ENCODE data around the gene HIVEP3.

Gene HIVEP3

GRCh38 chr1:41650028-41650880, 268.5 kb downstream of the HIVEP3 start:
- no peak for DNase-seq (ENCODE audit: low read depth)

GRCh38 chr1:41649396-41650027, 269.2 kb downstream of the HIVEP3 start:
- DNase-seq (ENCODE audit: low read depth) = no peak

- no peak for DNase-seq (ENCODE audit: low read depth)
These were observed 269.9 kb downstream of the HIVEP3 start for GRCh38 chr1:41648844-41649243.

- no peak for DNase-seq (ENCODE audit: low read depth)
These were observed 270.5 kb downstream of the HIVEP3 start for GRCh38 chr1:41648230-41648629.

DNA sequence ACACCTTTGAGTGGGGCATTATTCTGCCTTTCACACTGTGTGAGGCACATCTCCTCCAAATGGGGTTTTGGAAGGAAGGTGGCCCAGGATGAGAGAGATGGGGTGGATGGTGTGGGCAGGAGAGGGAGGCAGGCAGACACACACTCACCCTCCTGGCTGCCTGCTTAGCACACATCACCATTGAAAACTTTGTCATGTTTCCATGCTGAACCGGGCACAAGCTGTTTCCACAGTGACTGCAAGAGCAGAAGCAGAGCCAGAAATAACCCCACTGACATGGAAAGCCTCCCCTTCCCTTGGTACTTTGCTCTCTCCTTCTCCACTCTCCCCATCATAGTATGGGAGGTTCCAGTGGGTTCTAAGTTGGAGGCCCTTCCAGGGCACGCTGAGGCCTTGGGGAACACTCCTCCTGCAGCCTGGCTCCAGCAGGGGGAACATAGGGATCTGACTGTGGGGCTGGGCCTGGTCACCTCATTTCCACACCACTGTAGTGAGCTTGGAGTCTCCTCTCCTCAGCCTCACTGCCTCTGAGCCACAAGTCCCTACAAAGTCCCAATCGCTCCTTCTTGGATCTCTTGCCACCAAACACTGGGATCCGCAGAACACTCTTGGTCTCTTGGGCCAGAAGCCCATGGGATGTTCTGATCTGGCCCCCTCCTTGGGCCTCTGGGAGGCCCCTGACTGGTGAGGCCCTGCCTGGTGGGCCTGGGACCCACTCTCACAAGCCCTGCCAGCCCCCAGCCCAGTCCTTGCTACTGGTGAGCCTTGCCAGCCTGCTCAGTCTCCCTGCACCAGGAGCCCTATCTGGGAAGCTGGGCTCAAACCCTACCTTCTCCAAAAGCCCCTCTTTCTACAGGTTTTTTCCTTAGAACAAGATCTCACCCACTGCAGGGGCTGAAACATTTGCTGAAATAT, 271.2 kb downstream of the HIVEP3 start:
- DNase-seq (ENCODE audit: low read depth) = no peak

GRCh38 chr1:41646186-41646585, 272.5 kb downstream of the HIVEP3 start:
- DNase-seq (ENCODE audit: low read depth) = no peak

GRCh38 chr1:41645062-41645461, 273.7 kb downstream of the HIVEP3 start:
- DNase-seq (ENCODE audit: low read depth) = no peak

DNA sequence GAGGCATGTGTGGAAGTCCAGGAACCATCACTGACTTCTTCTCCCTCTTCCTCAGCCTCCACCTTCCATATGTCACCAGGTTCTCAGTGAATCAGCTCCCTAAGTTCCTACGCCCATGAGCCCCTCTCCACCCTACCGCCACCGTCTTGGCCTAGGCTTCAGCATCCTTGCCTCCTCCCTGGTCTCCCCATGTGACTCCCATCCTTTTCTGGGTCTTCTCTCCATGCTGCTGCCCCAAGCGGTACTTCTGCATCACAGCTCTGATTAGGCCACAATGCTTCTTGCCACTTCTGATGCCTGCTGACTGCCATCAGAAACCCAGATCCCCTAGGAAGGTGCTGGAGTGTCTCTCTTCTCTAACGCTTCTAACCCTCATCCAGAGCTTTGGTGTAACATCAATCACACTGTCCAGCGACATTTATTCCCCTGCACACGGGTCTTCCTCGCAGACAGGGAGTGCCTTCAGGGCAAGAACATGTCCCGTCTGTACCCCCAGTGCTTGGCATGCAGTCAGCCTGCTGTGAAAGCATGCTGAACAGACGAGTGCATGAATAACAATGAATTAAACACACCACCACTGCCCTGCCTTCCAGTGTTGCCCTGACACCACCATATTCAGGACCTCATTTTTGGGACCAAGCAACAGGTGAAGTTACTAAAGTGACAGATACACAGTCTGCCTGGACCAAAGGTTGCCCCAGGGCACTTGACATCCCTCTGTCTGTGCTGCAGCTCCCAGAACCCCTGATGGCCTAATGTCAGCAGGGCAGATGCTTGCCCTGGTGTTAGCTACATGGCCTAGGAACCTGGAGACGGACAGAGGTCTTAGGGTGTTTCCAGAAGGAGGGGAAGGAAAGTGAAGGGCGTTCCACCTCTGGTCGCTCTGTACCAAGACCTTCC, 275.6 kb downstream of the HIVEP3 start:
- no peak for DNase-seq (ENCODE audit: low read depth)

GRCh38 chr1:41641941-41642527, 276.7 kb downstream of the HIVEP3 start:
- DNase-seq (ENCODE audit: low read depth) = no peak

GRCh38 chr1:41641475-41641814, 277.3 kb downstream of the HIVEP3 start:
- DNase-seq (ENCODE audit: low read depth) = no peak

- DNase-seq (ENCODE audit: low read depth) = no peak
These were observed 277.8 kb downstream of the HIVEP3 start for GRCh38 chr1:41640756-41641474.

GRCh38 chr1:41640141-41640751, 278.5 kb downstream of the HIVEP3 start:
- no peak for DNase-seq (ENCODE audit: low read depth)

- no peak for DNase-seq (ENCODE audit: low read depth)
These were observed 279.3 kb downstream of the HIVEP3 start for GRCh38 chr1:41639332-41639936.

GRCh38 chr1:41638086-41639024, 280.4 kb downstream of the HIVEP3 start:
- no peak for DNase-seq (ENCODE audit: low read depth)

GRCh38 chr1:41637367-41637766, 281.4 kb downstream of the HIVEP3 start:
- DNase-seq (ENCODE audit: low read depth) = no peak

DNA sequence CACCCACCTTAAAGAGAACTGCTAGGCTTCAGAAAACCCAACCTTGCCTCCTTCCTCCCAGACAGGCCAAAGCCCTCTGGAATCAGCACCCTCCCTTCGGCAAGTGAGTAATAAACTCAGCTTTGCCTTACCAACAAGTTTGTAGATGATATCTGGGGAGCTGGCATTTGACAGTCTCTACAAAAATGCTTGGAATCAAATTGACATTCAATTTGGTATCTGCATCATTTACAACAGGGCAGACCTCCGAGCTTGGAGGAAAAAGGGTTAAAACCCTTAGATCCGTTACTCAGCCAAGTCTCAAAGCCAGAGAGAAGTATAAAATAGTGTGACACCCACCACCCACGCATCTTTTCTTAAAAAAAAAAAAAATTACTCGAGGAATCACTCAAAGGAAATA, 285.0 kb downstream of the HIVEP3 start:
- no peak for DNase-seq (ENCODE audit: low read depth)

GRCh38 chr1:41632781-41633575, 285.7 kb downstream of the HIVEP3 start:
- DNase-seq (ENCODE audit: low read depth) = no peak

GRCh38 chr1:41631971-41632370, 286.8 kb downstream of the HIVEP3 start:
- no peak for DNase-seq (ENCODE audit: low read depth)

Data from stimulated activated CD8-positive, alpha-beta memory T cell treated with anti-CD3 and anti-CD28 coated beads, Interleukin-15, amount 100 ng/mL, for 24 hours (primary cell).